Stomach smooth muscle (tissue), 2 donors: ENCODE results near the gene CARD19.
"Not testable (repeated sequence)": the region's sequence is repeated elsewhere in the genome, so short reads cannot be mapped to it uniquely, and the experiment has no call there.

Source experiments
- H3K27ac ChIP-seq: one replicate; pipeline ENCODE4 v1.7.0; 2013; ENCODE audit warnings: mild to moderate bottlenecking, low read length, inconsistent platforms
- H3K27me3 ChIP-seq, 2 donors: one replicate each; pipeline ENCODE4 v1.7.0; 2013; ENCODE audit warnings: low read length in 2 of 2; ENCODE audit not compliant: insufficient read depth in 2 of 2, control insufficient read depth in 1 of 2
- H3K36me3 ChIP-seq, 2 donors: one replicate each; pipeline ENCODE4 v1.7.0; 2013; ENCODE audit warnings: low read length in 2 of 2; ENCODE audit not compliant: control insufficient read depth in 2 of 2, insufficient read depth in 2 of 2
- H3K4me1 ChIP-seq: one replicate; pipeline ENCODE4 v1.7.0; 2013; ENCODE audit warnings: low read length; ENCODE audit not compliant: control insufficient read depth, insufficient read depth
- H3K4me3 ChIP-seq, 2 donors: one replicate each; pipeline ENCODE4 v1.7.0; 2013; ENCODE audit warnings: low read length in 2 of 2
- H3K9ac ChIP-seq, 2 donors: one replicate each; pipeline ENCODE4 v1.7.0; 2013; ENCODE audit warnings: low read length in 2 of 2, mild to moderate bottlenecking in 1 of 2
- H3K9me3 ChIP-seq, 2 donors: one replicate each; pipeline ENCODE4 v1.7.0; 2013; ENCODE audit warnings: low read length in 2 of 2; ENCODE audit not compliant: control insufficient read depth in 2 of 2
- donor health status: healthy.
- donor health status: Pancreatic carcinoma.

CARD19 gene

DNA sequence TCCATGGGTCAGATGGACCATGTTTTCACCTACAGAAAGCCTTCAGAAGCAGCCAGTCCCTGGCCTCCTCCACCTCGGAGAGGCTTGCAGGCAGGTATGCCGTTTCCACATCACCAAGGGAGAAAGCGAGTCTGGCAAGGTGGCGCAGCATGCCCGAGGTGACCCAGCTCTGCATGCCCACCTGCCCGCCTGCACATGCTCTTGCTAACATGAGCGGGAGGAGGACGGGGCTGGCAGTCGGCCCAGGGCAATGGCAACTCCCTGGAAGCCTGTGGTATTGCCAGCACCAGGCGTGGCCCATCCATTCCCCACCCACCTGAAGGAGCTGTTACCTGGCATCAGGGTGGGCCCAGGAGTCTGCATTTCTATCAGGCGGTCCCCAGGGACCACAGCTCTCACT, 41.3 kb downstream of the CARD19 start:
- Histone ChIP-seq H3K36me3 (no peaks in the 10 kb centered on the region), H3K9ac (no peak overlapping the region), H3K4me1 (peaks cover 32% of the 10 kb centered on the region), H3K27me3 (no peaks in the 10 kb centered on the region), H3K9me3 (no peaks in the 10 kb centered on the region), H3K27ac (no peak overlapping the region), H3K4me3 (no peak overlapping the region)

DNA sequence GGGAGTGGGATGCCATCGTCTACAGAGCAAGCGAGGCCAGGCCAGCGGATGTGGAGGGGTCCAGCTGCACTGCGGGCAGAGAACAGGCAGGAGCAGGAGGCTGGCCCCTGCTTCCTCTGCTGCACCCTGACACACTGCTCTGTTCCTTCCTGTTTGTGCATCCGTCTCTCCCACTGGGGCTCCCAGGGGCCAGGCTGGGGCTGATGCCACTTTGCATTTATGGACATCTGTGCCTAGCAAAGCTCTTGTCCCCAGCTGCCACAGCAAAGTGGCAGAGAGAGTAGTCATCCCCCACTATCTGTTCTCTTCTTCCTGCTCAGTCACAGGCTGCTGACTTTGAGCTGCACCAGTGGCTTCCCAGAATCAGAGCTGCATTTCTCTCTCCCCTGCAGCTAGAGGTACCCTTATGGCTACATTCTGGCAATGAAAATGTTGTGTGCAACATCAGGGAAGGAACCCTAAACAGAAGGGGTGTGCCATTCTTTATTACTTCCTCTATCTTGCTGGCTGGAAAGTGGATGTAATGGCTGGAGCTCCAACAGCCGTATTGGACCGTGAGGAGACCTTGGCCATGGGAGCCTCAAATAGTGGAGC, 42.3 kb downstream of the CARD19 start:
- H3K9me3 ChIP-seq = no peaks in the 10 kb centered on the region
- H3K36me3 ChIP-seq = no peaks in the 10 kb centered on the region
- no peaks in the 10 kb centered on the region for H3K27me3 ChIP-seq
- H3K4me1 ChIP-seq = peaks cover 23% of the 10 kb centered on the region
- H3K4me3 ChIP-seq = no peak overlapping the region
- H3K27ac ChIP-seq = no peak overlapping the region
- no peak overlapping the region for H3K9ac ChIP-seq

- no peak overlapping the region for H3K4me3 ChIP-seq
- H3K27ac ChIP-seq = no peak overlapping the region
- no peaks in the 10 kb centered on the region for H3K9me3 ChIP-seq
- no peaks in the 10 kb centered on the region for H3K27me3 ChIP-seq
- peaks cover 25% of the 10 kb centered on the region for H3K4me1 ChIP-seq
- no peak overlapping the region for H3K9ac ChIP-seq
- H3K36me3 ChIP-seq = no peaks in the 10 kb centered on the region
Measured at GRCh38 chr9:93139365-93140182, 43.6 kb downstream of the CARD19 start.

GRCh38 chr9:93141771-93142483, 45.9 kb downstream of the CARD19 start:
- no peaks in the 10 kb centered on the region for H3K36me3 ChIP-seq
- H3K4me3 ChIP-seq = no peak overlapping the region

DNA sequence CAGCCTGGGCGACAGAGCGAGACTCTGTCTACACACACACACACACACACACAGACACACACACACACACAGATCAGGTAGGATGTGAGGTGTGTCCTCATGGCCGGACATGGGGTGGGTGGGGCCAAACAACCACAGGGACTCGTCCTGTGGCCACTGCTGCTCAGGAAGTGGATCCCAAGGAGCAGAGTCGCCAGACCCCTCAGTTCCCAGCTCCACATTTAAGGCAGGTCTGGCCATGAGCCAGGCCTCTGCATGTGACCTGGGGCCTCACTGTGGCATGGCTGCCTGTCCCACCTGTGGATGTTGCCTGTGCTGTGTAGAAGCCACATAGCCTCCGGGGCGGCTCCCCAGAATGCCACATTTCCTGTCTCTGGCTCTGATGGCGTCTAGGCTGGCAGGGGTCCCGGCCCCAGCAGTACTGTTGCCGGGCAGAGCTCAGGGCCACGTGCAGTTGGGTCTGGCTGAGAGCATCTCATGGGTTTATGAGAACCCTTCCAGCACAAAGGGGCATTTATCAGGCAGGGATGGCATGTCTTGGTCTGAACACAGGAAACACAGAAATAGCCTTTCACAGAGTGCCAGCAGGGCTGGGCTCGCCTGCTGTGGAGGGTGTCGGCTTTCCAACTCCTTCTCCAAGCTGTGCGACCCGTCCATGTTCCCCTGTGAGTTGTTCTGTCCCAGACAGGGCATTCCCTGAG, 48.0 kb downstream of the CARD19 start:
- Histone ChIP-seq H3K36me3 (no peaks in the 10 kb centered on the region), H3K27ac (peak overlapping the region; percentile 41), H3K4me3 (no peak overlapping the region), H3K9ac (peak overlapping the region in 1 of 2 donors; percentile 42), H3K9me3 (peaks cover 0 to 4% of the 10 kb centered on the region in 2 donors), H3K4me1 (peaks cover 9% of the 10 kb centered on the region), H3K27me3 (no peaks in the 10 kb centered on the region)

More at GRCh38 chr9:93141771-93142483, 45.9 kb downstream of the CARD19 start:
- no peaks in the 10 kb centered on the region for H3K27me3 ChIP-seq
- no peak overlapping the region for H3K9ac ChIP-seq
- H3K27ac ChIP-seq = no peak overlapping the region
- peaks cover 11% of the 10 kb centered on the region for H3K4me1 ChIP-seq
- H3K9me3 ChIP-seq = no peaks in the 10 kb centered on the region

- not testable (repeated sequence) for H3K9ac ChIP-seq, H3K27ac ChIP-seq, H3K36me3 ChIP-seq, H3K27me3 ChIP-seq, H3K9me3 ChIP-seq, H3K4me3 ChIP-seq, H3K4me1 ChIP-seq
Measured at GRCh38 chr9:93146696-93147095, 50.7 kb downstream of the CARD19 start.

DNA sequence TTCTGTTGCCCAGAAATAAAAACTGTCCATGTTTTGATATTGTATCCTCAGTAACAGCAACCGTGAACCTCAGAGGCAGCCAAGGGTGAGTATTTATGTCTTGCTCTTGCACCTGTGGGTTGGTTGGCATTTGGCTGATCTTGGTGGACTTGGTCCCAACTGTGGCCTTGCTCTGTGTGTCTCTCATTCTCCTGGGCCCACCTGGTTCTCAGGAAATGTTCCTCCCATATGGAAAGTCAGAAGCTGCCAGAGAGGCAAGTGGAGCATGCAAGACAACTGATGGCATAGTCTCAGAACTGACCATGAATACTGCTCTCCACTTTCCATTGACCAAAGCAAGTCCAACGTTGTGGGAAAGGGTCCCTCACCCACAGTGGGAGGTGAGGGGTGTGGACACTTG, 51.6 kb downstream of the CARD19 start:
- no peaks in the 10 kb centered on the region for H3K27me3 ChIP-seq
- H3K9me3 ChIP-seq = peaks cover 0 to 4% of the 10 kb centered on the region in 2 donors
- H3K4me1 ChIP-seq = peaks cover 9% of the 10 kb centered on the region
- no peak overlapping the region for H3K4me3 ChIP-seq
- H3K9ac ChIP-seq = no peak overlapping the region
- H3K27ac ChIP-seq = no peak overlapping the region
- no peaks in the 10 kb centered on the region for H3K36me3 ChIP-seq

DNA sequence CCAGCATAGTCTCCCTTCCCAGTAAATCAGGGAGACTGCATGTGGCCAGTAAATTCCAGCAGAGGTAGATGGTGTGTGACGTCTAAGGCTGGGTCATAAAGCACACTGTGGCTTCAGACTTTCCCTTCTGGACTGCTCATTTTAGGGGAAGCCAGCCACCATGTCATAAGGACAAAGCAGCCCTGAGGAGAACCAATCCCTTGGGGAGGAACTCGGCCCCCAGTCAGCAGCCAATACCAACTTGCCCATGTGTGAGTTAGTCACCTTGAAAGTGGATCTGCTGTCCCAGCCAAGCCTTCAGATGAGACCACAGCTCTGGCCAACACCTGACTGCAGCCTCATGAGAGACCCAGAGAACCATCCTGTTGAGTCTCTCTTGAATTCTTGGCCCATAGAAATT, 52.7 kb downstream of the CARD19 start:
- H3K4me1 ChIP-seq = peaks cover 9% of the 10 kb centered on the region
- H3K27ac ChIP-seq = no peak overlapping the region
- H3K9ac ChIP-seq = no peak overlapping the region
- H3K9me3 ChIP-seq = peaks cover 0 to 4% of the 10 kb centered on the region in 2 donors
- H3K4me3 ChIP-seq = no peak overlapping the region
- H3K36me3 ChIP-seq = no peaks in the 10 kb centered on the region
- H3K27me3 ChIP-seq = no peaks in the 10 kb centered on the region

GRCh38 chr9:93149361-93149760, 53.3 kb downstream of the CARD19 start:
- Histone ChIP-seq H3K9me3 (peaks cover 0 to 4% of the 10 kb centered on the region in 2 donors), H3K27ac (no peak overlapping the region), H3K27me3 (no peaks in the 10 kb centered on the region), H3K4me3 (no peak overlapping the region), H3K36me3 (no peaks in the 10 kb centered on the region), H3K4me1 (peaks cover 3% of the 10 kb centered on the region), H3K9ac (no peak overlapping the region)

DNA sequence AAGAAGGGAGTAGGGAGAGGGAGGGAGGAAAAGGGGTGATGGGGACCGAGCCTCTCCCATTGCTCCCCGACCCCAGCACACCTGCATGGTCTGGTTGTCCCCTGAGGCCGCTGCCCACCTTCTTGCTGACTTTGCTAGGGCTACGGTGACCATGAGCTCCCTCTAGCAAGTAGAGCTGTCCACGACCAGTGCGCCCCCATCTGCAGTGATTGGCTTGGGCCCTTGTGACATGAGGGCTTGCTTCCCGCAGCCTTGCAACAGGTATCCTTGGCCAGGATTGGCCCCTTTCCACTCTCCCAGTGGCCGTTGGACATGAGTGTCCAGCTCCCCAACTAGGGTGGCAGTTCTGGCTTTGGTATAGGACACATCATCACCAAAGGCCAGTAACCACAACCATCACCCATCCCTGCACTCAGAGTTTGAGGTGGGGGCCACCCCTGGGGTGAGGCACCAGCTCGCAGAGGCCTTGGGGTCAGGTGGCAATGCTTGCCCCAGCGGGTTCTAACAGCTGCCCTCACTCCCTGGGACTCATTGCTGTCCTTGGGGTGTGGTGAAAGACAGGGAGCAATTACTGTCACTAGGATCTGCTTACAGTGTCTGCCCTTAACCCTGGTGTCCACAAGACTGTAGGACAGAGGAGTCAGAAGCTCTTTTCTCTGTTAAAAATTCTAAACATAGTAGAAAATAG, 55.2 kb downstream of the CARD19 start:
- H3K9ac ChIP-seq = no peak overlapping the region
- H3K27me3 ChIP-seq = no peaks in the 10 kb centered on the region
- peaks cover 0 to 4% of the 10 kb centered on the region in 2 donors for H3K9me3 ChIP-seq
- H3K4me1 ChIP-seq = no peaks in the 10 kb centered on the region
- H3K4me3 ChIP-seq = no peak overlapping the region
- no peak overlapping the region for H3K27ac ChIP-seq
- H3K36me3 ChIP-seq = no peaks in the 10 kb centered on the region
